ENCODE measurements around the gene MTRF1L. TPM values are rescaled to one million over a fixed set of nuclear protein-coding genes. Genes with fewer than 3 reads are reported as not detected.

The MTRF1L gene
- total RNA-seq, 1 donor from 2014 or later: 6.3 TPM

DNA sequence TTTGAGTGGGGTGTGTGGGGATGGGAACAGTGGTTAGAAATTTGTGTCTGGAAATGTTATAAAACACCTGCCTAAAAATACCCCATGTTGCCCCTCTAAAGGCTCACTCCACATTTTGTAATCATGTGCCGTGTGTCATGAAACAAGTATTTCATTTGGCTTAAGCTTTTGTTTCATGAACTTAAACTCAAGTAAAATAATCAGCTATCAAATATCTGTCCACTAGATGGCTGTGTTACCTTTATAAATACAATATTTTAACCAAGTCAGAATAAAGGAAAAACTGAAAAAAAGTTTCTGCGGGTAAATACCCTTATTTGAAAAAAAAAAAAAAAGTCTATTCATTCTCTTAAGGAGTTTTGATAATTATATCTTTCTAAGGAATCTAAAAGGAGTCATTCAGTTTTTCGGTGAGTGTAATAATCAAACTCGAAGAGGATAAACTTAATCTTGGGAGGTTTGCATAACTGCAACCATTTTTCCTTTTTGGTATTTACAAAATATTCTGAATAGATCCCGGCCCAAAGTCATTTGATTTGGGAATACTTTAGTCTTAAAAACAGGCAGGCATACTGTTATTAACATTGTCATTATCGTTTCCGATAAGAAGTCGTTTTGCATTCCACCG, 29.9 kb upstream of the MTRF1L start:
- H3K36me3 ChIP-seq (ENCODE audit: control insufficient read depth in 3 of 3, insufficient read depth in 3 of 3, low read length in 3 of 3): no peaks in the 10 kb centered on the region
- no peaks in the 10 kb centered on the region for H3K4me1 ChIP-seq (ENCODE audit: control insufficient read depth in 3 of 3, insufficient read depth in 3 of 3, low read length in 3 of 3)
- H3K9me3 ChIP-seq (ENCODE audit: control insufficient read depth in 3 of 3, low read length in 3 of 3): no peaks in the 10 kb centered on the region
- H3K4me3 ChIP-seq (ENCODE audit: low read length in 3 of 3): no peak overlapping the region
- no peak overlapping the region for H3K27ac ChIP-seq (ENCODE audit: low read depth, low read length)
- H3K9ac ChIP-seq (ENCODE audit: low read depth in 1 of 3, low read length in 3 of 3): no peak overlapping the region
- H3K27me3 ChIP-seq (ENCODE audit: control insufficient read depth in 3 of 3, insufficient read depth in 3 of 3, low read length in 3 of 3): no peaks in the 10 kb centered on the region

DNA sequence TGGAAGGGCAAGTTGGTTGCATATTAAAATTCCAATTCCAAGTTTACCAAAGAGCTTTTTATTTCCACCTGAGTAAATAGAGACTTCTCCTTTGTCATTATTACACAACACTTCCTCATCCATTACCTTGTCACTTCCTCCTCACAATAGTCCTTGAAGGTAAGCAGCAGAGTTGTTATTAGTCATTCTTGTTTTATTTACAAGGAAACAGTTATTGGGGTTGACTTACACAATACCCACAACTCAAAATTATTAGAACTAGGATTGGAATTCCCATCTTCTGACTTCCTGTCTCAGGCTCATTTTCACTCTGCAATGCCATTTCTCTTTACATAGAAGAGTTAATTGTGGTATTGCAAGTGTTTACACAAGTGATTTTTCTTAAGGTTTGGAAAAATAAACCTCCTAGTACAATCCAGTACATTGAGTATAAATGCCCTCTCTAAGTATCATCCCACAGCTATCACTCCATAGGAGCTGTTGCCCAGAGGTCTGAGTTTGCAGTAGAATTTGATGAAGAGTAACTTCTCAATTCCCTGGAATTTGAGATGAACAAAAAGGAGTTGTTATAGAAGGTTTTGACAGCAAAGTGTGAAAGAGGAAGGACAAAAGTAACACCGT, 28.9 kb upstream of the MTRF1L start:
- Histone ChIP-seq H3K9me3 (ENCODE audit: control insufficient read depth in 3 of 3, low read length in 3 of 3) (no peaks in the 10 kb centered on the region), H3K36me3 (ENCODE audit: control insufficient read depth in 3 of 3, insufficient read depth in 3 of 3, low read length in 3 of 3) (no peaks in the 10 kb centered on the region), H3K27ac (ENCODE audit: low read depth, low read length) (no peak overlapping the region), H3K9ac (ENCODE audit: low read depth in 1 of 3, low read length in 3 of 3) (no peak overlapping the region), H3K27me3 (ENCODE audit: control insufficient read depth in 3 of 3, insufficient read depth in 3 of 3, low read length in 3 of 3) (no peaks in the 10 kb centered on the region), H3K4me1 (ENCODE audit: control insufficient read depth in 3 of 3, insufficient read depth in 3 of 3, low read length in 3 of 3) (no peaks in the 10 kb centered on the region), H3K4me3 (ENCODE audit: low read length in 3 of 3) (no peak overlapping the region)

DNA sequence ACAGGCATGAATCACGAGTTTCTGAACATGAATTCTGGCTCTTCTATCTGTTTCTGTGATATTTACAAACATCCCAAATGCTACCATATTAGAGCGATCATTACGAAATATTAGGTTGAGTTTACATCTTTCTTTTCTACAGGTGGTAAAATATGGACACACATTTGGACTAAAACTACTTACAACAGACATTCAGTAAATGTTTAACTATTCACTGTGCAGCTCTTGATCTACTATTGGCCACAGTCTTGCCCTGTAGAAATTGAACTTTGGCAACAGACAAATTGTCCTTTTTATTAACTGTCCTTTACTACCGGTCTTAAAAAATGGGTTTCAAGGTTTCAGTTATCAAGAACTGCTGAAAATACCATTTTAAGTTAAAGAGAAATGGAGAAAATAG, 26.5 kb upstream of the MTRF1L start:
- Histone ChIP-seq H3K36me3 (ENCODE audit: control insufficient read depth in 3 of 3, insufficient read depth in 3 of 3, low read length in 3 of 3) (no peaks in the 10 kb centered on the region), H3K4me1 (ENCODE audit: control insufficient read depth in 3 of 3, insufficient read depth in 3 of 3, low read length in 3 of 3) (no peaks in the 10 kb centered on the region), H3K9me3 (ENCODE audit: control insufficient read depth in 3 of 3, low read length in 3 of 3) (no peaks in the 10 kb centered on the region), H3K9ac (ENCODE audit: low read depth in 1 of 3, low read length in 3 of 3) (no peak overlapping the region), H3K27ac (ENCODE audit: low read depth, low read length) (no peak overlapping the region), H3K27me3 (ENCODE audit: control insufficient read depth in 3 of 3, insufficient read depth in 3 of 3, low read length in 3 of 3) (no peaks in the 10 kb centered on the region), H3K4me3 (ENCODE audit: low read length in 3 of 3) (no peak overlapping the region)

DNA sequence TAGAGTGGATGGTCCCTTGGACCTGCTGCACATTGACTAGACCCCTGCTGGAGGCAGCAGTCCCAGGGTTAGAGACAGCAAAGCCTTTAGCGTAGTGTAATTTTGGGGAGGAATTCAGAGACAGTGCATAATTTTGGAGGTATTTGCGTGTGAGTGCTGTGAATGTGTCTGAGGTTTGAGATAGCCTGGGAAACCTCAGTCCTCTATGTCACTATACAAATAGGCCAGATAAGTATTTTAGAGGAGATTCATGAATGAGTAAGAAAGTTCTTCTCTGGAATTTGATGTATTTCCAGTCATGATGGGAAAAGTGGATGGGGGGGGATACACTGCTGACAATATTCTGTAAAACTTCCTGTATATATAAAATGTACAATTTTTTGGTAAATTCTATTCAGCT, 25.8 kb upstream of the MTRF1L start:
- no peaks in the 10 kb centered on the region for H3K27me3 ChIP-seq (ENCODE audit: control insufficient read depth in 3 of 3, insufficient read depth in 3 of 3, low read length in 3 of 3)
- no peak overlapping the region for H3K9ac ChIP-seq (ENCODE audit: low read depth in 1 of 3, low read length in 3 of 3)
- no peaks in the 10 kb centered on the region for H3K36me3 ChIP-seq (ENCODE audit: control insufficient read depth in 3 of 3, insufficient read depth in 3 of 3, low read length in 3 of 3)
- H3K9me3 ChIP-seq (ENCODE audit: control insufficient read depth in 3 of 3, low read length in 3 of 3): no peaks in the 10 kb centered on the region
- H3K27ac ChIP-seq (ENCODE audit: low read depth, low read length): no peak overlapping the region
- H3K4me3 ChIP-seq (ENCODE audit: low read length in 3 of 3): no peak overlapping the region
- no peaks in the 10 kb centered on the region for H3K4me1 ChIP-seq (ENCODE audit: control insufficient read depth in 3 of 3, insufficient read depth in 3 of 3, low read length in 3 of 3)

DNA sequence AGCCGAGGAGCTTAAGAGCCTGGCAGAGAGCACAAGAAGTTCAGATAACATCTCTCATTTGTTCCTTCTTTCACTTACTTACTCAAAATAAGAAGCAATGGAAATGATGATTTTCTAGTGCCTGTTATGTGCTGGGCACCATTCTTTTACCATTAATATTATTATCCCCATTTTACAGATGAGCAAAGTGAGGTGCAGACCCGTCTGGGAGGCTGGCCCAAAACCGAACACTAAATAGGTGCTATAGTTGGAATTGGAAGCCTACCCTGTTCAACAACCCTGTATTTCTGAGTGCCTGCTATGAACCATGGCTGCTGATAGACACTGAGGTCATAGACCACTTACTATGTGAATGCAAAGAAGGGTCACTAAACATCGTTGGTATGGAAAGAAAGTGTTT, 25.0 kb upstream of the MTRF1L start:
- Histone ChIP-seq H3K4me1 (ENCODE audit: control insufficient read depth in 3 of 3, insufficient read depth in 3 of 3, low read length in 3 of 3) (no peaks in the 10 kb centered on the region), H3K4me3 (ENCODE audit: low read length in 3 of 3) (no peak overlapping the region), H3K36me3 (ENCODE audit: control insufficient read depth in 3 of 3, insufficient read depth in 3 of 3, low read length in 3 of 3) (no peaks in the 10 kb centered on the region)

DNA sequence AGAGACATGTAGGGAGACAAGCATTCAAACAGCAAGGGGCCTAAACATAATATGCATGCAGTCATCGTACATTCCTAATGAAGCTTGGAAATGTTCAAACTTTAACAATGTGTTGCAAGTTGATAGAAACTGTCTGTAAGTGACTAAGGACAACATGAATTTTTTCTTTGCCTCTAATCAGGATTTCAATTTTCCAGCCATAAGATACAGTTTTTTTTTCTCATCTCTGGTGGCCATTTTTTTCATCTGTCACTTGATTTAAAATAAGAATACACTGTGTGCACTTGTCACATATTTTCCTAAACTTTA, 22.2 kb upstream of the MTRF1L start:
- Histone ChIP-seq H3K4me3 (ENCODE audit: low read length in 3 of 3) (no peak overlapping the region), H3K27me3 (ENCODE audit: control insufficient read depth in 3 of 3, insufficient read depth in 3 of 3, low read length in 3 of 3) (no peaks in the 10 kb centered on the region), H3K4me1 (ENCODE audit: control insufficient read depth in 3 of 3, insufficient read depth in 3 of 3, low read length in 3 of 3) (no peaks in the 10 kb centered on the region), H3K9me3 (ENCODE audit: control insufficient read depth in 3 of 3, low read length in 3 of 3) (no peaks in the 10 kb centered on the region), H3K36me3 (ENCODE audit: control insufficient read depth in 3 of 3, insufficient read depth in 3 of 3, low read length in 3 of 3) (no peaks in the 10 kb centered on the region), H3K27ac (ENCODE audit: low read depth, low read length) (no peak overlapping the region), H3K9ac (ENCODE audit: low read depth in 1 of 3, low read length in 3 of 3) (no peak overlapping the region)

More for the DNA sequence above, 25.0 kb upstream of the MTRF1L start:
- H3K27me3 ChIP-seq (ENCODE audit: control insufficient read depth in 3 of 3, insufficient read depth in 3 of 3, low read length in 3 of 3): no peaks in the 10 kb centered on the region
- no peaks in the 10 kb centered on the region for H3K9me3 ChIP-seq (ENCODE audit: control insufficient read depth in 3 of 3, low read length in 3 of 3)
- no peak overlapping the region for H3K9ac ChIP-seq (ENCODE audit: low read depth in 1 of 3, low read length in 3 of 3)
- no peak overlapping the region for H3K27ac ChIP-seq (ENCODE audit: low read depth, low read length)

DNA sequence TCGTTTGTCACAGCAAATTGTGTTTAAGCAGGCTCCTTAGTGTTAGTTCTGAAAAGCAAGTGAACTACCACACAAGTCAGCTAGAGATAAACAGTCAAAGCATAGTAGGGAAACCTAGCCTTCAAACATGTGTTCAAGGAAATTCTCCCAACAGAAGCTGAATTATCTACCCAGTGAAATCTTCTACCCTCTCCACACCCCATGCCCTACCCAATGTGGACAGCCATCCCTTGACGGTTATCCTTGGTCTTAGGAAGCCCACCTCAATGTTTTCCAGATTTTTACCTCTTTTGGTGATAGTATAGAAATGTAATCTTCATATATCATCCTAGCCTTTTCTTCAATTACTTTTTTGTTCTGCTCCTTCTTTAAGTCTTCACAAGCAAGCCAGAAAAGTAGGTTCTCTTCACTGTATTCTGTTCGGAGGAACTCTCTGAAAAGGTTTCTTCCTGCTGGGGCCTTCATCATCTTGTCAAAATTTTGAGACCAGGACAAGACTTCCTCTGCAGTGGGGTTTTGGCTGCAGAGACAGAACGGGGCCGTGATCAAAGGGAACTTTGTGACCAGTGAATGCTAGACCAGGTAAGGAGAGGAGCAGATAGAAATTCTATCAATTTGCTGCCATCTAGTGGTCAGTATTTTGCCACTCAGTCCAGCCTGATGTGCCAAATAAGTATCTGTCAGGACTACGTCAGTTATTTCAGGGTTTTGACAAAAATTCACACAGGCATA, 21.6 kb upstream of the MTRF1L start:
- H3K9me3 ChIP-seq (ENCODE audit: control insufficient read depth in 3 of 3, low read length in 3 of 3): no peaks in the 10 kb centered on the region
- no peaks in the 10 kb centered on the region for H3K36me3 ChIP-seq (ENCODE audit: control insufficient read depth in 3 of 3, insufficient read depth in 3 of 3, low read length in 3 of 3)
- H3K9ac ChIP-seq (ENCODE audit: low read depth in 1 of 3, low read length in 3 of 3): no peak overlapping the region
- H3K4me1 ChIP-seq (ENCODE audit: control insufficient read depth in 3 of 3, insufficient read depth in 3 of 3, low read length in 3 of 3): no peaks in the 10 kb centered on the region
- H3K4me3 ChIP-seq (ENCODE audit: low read length in 3 of 3): no peak overlapping the region
- no peaks in the 10 kb centered on the region for H3K27me3 ChIP-seq (ENCODE audit: control insufficient read depth in 3 of 3, insufficient read depth in 3 of 3, low read length in 3 of 3)
- no peak overlapping the region for H3K27ac ChIP-seq (ENCODE audit: low read depth, low read length)

DNA sequence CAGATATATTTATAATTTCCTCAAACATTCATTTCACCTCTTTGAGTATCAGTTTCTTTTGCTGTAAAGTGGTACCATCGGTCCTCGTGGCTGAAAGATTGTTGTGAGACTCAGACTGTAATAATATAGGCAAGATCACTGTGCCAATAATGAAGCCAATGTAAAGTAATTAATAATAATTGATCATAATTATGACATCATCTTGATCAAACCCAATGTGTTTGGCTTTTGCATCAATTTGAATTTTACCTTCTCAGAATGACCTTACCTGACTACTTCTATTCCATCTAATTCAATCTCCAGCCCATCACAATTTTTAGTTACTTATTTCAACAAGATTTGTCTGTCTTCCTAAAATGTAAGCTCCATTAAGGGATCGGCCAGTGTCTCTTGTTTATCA, 15.8 kb upstream of the MTRF1L start:
- H3K9ac ChIP-seq (ENCODE audit: low read depth in 1 of 3, low read length in 3 of 3): no peak overlapping the region
- no peaks in the 10 kb centered on the region for H3K36me3 ChIP-seq (ENCODE audit: control insufficient read depth in 3 of 3, insufficient read depth in 3 of 3, low read length in 3 of 3)
- no peak overlapping the region for H3K4me3 ChIP-seq (ENCODE audit: low read length in 3 of 3)
- H3K27ac ChIP-seq (ENCODE audit: low read depth, low read length): no peak overlapping the region
- H3K27me3 ChIP-seq (ENCODE audit: control insufficient read depth in 3 of 3, insufficient read depth in 3 of 3, low read length in 3 of 3): no peaks in the 10 kb centered on the region
- H3K4me1 ChIP-seq (ENCODE audit: control insufficient read depth in 3 of 3, insufficient read depth in 3 of 3, low read length in 3 of 3): no peaks in the 10 kb centered on the region
- no peaks in the 10 kb centered on the region for H3K9me3 ChIP-seq (ENCODE audit: control insufficient read depth in 3 of 3, low read length in 3 of 3)

DNA sequence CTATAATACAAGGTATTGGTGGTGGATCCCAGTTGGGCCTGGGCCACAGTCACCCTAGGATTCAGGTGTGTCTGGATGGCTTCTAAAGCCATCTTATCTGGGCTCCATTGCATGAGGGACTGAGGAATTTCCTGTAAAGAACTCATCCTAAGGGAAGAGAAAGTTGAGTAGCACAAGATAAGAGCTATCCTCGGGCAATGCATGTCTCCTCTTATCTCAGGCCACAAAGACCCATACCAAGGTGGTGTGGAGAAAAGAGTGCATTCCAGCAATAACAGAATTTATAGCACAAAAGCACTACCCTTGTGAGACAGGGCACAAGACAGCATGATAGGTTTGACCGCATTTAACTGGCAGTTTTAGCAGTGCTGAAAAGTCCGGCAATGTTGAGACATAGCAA, 14.3 kb upstream of the MTRF1L start:
- Histone ChIP-seq H3K27me3 (ENCODE audit: control insufficient read depth in 3 of 3, insufficient read depth in 3 of 3, low read length in 3 of 3) (no peaks in the 10 kb centered on the region), H3K4me1 (ENCODE audit: control insufficient read depth in 3 of 3, insufficient read depth in 3 of 3, low read length in 3 of 3) (no peaks in the 10 kb centered on the region), H3K9ac (ENCODE audit: low read depth in 1 of 3, low read length in 3 of 3) (peak overlapping the region in 1 of 3 donors; percentile 21), H3K9me3 (ENCODE audit: control insufficient read depth in 3 of 3, low read length in 3 of 3) (no peaks in the 10 kb centered on the region), H3K36me3 (ENCODE audit: control insufficient read depth in 3 of 3, insufficient read depth in 3 of 3, low read length in 3 of 3) (no peaks in the 10 kb centered on the region), H3K4me3 (ENCODE audit: low read length in 3 of 3) (no peak overlapping the region), H3K27ac (ENCODE audit: low read depth, low read length) (no peak overlapping the region)

DNA sequence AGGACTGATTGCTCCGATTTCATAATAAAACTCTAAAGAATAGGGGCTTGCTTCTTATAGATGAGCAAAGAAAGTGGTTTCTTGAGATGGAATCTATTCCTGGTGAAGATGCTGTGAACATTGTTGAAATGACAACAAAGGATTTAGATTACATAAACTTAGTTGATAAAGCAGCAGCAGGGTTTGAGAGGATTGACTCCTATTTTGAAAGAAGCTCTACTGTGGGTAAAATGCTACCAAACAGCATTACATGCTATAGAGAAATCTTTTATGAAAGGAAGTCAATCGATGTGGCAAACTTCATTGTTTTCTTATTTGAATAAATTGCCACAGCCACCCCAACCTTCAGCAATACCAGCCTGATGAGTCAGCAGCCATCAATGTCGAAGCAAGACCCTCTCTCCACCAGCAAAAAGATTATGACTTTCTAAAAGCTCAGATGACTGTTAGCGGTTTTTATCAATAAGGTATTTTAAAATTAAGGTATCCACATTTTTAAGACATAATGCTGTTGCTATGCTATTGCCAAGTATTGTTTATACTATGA, 12.7 kb upstream of the MTRF1L start:
- Histone ChIP-seq H3K27ac (ENCODE audit: low read depth, low read length) (no peak overlapping the region), H3K27me3 (ENCODE audit: control insufficient read depth in 3 of 3, insufficient read depth in 3 of 3, low read length in 3 of 3) (no peaks in the 10 kb centered on the region), H3K9ac (ENCODE audit: low read depth in 1 of 3, low read length in 3 of 3) (no peak overlapping the region), H3K4me1 (ENCODE audit: control insufficient read depth in 3 of 3, insufficient read depth in 3 of 3, low read length in 3 of 3) (no peaks in the 10 kb centered on the region), H3K36me3 (ENCODE audit: control insufficient read depth in 3 of 3, insufficient read depth in 3 of 3, low read length in 3 of 3) (no peaks in the 10 kb centered on the region), H3K9me3 (ENCODE audit: control insufficient read depth in 3 of 3, low read length in 3 of 3) (no peaks in the 10 kb centered on the region), H3K4me3 (ENCODE audit: low read length in 3 of 3) (no peak overlapping the region)

All from skeletal muscle tissue (tissue), 4 donors.